Omental fat pad (tissue), 4 donors: ENCODE data around the gene TEX29. TPM values are rescaled to one million over a fixed set of nuclear protein-coding genes. Genes with fewer than 3 reads are reported as not detected.

Experiments used
- ATAC-seq: fragments of 150-250 bp; one replicate; pipeline ENCODE4 v1.9.1; 2016; ENCODE audit warnings: mild to moderate bottlenecking, moderate library complexity; ENCODE audit not compliant: low FRiP score
- DNase-seq: peaks from one replicate; pipeline ENCODE4 v3.0.0-alpha.2; 2019; ENCODE audit warnings: low spot score
- CTCF ChIP-seq, 3 donors: fragments of 450-650 bp; IDR thresholded peaks; one replicate each; pipeline ENCODE4 v1.5.1; 2016 to 2017; ENCODE audit warnings: antibody characterized with exemption in 3 of 3, mild to moderate bottlenecking in 3 of 3, moderate library complexity in 2 of 3
- total RNA-seq, 4 donors: library from RNA; depleted of rRNA; stranded (reverse); fragments of >200 nt; gene quantifications; one replicate each; pipeline ENCODE4 v1.1.0, GENCODE V29; 2016

The TEX29 gene
- total RNA-seq, 4 donors from 2014 or later: 0.94 TPM; not detected in 3

- no peak for ATAC-seq
- TF ChIP-seq CTCF (IDR thresholded peaks at IDR 0.05): no peak
- DNase-seq: no peak
These were observed 52.4 kb downstream of the TEX29 start for GRCh38 chr13:111372651-111373425.

DNA sequence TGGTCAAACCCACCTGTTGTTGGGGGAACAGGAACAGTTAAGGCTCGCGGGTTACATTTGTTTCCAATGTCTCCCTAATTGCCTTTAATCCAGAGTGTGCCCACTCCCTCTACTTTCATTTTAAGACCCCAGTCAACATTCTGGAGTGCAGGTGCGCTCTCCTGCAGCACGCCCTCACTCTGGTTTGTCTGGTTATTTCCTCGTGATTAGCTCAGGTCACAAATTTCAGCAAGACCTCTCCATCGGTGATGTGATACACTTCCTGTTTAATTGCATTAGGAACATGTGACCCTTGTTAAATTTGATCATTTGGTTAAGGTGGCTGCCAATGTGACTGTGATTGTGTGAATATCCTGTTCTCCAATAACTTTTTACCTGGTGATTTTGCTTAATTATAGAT lies 53.0 kb downstream of the TEX29 start:
- TF ChIP-seq CTCF (IDR thresholded peaks at IDR 0.05): no peak
- ATAC-seq: no peak
- no peak for DNase-seq

DNA sequence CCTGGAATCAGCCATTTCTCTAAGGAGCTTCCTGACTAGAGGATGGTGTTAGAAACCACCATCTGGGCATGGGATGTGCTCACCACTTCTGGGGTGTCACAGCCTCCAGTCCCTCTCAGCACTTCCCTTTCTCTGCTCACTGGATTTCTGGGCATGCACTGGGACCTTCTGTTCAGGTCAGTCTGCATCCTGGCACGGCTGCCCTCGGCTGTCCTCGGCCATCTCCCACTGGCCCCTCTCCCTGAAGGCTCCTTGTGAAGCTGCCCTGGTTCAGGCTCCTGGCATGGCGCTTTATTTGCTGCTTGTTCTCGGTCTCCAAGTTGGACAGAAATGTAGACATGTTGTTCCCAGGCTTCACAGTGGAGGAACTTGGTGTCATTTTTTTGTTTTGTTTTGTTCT lies 60.0 kb downstream of the TEX29 start:
- no peak for DNase-seq
- no peak for ATAC-seq
- TF ChIP-seq CTCF (IDR thresholded peaks at IDR 0.05): no peak

- no peak for TF ChIP-seq CTCF (IDR thresholded peaks at IDR 0.05)
- DNase-seq (no peak), ATAC-seq (no peak)
These were observed 62.0 kb downstream of the TEX29 start for GRCh38 chr13:111382411-111382810.

DNA sequence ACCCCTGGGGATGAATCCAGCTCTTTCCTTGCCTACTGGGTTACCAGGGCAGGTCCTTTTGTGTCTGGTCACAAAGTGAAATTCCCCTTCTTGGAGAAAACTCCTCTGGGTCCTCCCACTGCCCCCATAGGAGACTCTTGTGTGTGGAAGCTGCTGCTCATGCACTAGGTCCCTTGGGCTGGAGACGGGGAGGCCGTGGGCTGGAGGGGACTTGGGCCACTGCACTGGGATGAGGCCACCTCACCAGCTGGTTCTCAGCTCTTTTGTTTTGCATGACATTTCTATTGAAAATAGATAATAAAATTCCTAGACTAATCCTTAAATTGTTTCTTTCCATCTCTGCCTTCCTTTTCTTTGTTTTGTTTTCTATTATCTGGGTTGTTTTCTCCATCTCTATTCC lies 62.4 kb downstream of the TEX29 start:
- no peak for DNase-seq
- no peak for ATAC-seq
- no peak for TF ChIP-seq CTCF (IDR thresholded peaks at IDR 0.05)

DNA sequence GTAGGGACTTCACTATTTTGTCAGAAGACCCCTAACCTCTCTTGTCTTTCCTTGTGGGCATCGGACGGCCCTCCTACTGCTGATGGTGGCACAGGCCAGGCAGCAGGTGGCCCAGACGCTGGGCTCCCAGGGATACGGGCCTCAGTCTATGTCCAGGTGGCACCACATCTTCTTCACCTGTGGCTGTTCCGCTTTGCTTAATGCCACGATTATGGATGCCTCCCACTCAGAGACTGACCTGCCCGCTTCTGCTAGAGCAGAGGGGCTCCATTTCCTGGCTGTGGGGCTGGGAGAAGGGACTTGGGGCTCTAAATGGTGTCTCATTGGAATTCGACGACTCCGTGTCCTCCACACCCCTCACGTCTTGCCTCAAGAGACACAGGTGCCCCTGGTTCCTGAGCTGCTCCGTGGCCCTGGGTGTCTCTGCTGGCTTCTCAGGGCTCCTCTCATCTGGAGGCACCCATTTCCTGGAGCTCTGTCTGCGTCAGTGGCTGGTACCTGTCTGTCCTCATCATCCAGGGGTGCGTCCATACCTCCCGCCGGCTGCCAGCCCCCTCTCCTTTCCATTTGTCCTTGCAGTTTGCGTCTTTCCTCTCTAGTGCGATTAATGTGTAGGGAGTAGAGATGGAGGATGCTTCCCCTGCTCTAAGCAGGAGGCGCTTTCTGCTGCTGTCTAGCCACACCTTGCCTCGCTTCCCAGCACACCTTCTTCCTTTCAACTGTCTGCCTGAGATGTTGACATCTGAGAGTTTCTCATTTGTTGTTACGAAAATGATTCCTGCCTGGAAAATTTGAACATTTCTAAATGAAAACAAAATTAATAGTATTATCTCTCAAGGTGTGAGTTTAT lies 63.4 kb downstream of the TEX29 start:
- DNase-seq (no peak), ATAC-seq (no peak)
- TF ChIP-seq CTCF (IDR thresholded peaks at IDR 0.05): no peak
